ENCODE measurements around the gene ABR.

GRCh38 chr17:1208966-1209365 is 29.2 kb upstream of the ABR start:
- TF ChIP-seq POLR2AphosphoS5 (IDR thresholded peaks at IDR 0.05) (no peak), CTCF (IDR thresholded peaks at IDR 0.05) (no peak)
